CD4-positive, alpha-beta T cell treated with Interferon gamma for 1 hour (primary cell): ENCODE measurements around the gene DNAH17.

Source experiments
- DNase-seq: peaks from one replicate; pipeline ENCODE4 v3.0.0-alpha.2; 2020

DNAH17 gene

GRCh38 chr17:78446833-78447232, 130.4 kb downstream of the DNAH17 start:
- no peak for DNase-seq

GRCh38 chr17:78444392-78444791, 132.8 kb downstream of the DNAH17 start:
- no peak for DNase-seq

DNA sequence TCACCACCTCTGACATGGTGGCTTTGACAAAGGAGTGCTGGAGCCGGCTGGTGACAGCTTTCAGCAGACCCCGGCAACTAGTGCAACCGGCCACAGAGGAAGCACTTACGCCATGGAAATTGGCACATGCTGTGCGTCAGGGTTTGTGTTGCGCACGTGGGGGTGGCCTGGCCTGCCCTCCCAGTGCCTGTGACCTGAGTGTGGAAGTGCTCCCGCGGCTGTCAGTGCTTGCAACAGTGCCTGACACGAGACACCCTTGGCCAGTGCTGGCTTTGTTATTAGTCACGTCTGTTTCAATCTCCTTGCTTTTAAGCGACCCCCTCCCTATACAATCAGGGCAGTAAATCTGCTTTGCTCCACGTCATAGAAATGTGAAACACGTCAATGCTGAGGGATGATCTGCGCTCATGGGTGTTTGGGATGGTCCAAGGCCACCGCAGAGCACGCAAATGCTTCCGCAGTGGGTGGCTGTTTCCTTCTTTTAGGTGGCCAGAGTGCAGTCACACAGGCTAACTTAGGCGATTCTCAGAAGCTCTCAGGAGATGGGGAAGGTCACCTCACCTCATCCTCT, 134.5 kb downstream of the DNAH17 start:
- DNase-seq = peak; percentile 86

DNA sequence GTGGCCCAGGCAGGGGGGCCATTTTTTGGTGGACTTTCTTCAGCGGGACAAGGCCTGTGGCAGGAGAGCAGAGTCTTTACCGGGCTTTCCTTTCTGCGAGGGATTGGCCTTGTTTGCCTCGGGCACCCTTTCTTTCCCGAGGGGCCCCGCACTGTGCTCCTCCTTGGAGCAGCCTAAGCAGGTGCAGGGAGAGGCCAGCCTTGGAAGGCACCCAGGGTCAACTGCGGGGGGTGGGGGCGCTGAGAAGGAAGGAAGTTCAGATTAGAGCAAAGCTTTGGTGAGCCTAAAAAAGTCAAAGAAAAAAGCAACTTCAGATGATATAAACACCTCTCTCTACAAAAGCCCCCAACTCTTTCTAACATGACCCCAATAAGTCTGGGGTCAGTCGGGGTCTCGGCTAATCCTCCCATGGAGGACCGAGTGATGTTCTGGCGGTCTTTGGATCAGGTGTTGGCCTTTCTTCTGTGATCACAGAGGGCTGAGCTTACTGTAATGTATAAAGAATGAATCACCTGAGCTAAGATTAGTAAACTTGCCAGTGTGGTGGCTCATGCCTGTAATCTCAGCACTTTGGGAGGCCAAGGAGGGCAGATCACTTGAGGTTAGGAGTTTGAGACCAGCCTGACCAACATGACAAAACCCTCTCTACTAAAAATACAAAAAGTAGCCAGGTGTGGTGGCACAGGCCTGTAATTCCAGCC, 135.8 kb downstream of the DNAH17 start:
- no peak for DNase-seq

GRCh38 chr17:78438694-78439325, 138.4 kb downstream of the DNAH17 start:
- no peak for DNase-seq

GRCh38 chr17:78438271-78438691, 138.9 kb downstream of the DNAH17 start:
- DNase-seq = no peak

DNA sequence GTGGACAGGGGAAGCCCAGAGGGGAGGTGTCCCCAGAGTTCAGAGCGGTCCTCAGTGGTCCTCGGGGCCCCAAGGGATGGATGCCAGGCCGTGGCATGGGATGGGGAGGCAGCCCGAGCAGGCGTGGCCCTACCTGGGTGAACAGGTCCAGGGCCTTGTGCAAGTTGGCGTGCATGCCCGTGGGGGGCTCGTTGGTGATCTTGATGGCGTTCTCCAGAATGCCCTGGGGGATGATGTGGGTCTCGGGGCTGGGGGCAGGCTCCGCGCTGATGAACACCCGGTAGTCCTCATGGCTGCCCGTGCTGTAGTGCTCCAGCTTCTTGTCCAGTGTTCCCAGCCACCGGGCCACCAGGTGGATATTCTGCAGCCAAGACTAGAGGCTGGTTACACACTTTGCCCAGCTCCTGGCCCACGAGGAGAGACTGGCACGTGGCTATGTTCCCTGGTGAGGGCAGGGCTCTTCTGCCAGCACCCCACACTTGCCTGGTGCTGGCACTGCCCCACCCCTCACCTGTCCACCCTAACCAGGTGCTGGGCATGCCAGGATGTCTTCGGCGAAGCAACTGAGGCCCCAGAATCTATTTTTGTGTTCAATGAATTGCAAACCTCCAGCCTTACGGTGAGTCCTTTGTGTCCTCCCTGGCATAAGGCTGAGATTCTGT, 139.6 kb downstream of the DNAH17 start:
- DNase-seq = no peak

DNA sequence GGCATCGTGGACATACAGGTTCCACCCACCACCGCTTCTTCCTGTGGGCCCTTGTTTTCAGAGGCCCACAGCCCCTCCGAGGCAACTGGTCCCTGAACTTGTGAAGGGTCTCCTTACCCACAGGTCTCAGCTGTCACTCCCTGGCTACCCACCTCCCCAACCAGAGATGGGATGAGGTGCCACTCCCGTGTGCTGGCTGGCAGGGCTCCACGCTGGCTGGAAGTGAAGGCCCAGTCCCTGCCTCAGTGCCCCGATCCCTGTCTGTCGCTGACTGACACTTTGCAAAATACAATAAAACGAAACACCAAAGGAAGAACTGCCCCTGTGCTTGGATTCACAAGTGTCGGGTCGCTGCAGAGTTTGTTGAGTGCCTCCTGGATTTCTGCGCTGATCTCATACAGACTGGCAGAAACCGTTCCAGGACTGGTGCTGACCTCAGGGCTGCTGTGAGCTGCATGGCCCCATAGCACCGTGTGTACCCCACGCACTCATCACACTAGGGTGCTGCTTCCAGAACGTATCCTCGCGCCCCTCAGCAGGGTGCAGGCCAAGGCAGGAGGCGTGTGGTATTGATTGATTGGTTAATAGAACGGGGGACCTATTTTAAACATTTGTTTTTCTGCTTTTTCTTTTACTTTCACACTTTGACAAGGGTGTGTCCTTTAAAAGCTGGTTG, 141.7 kb downstream of the DNAH17 start:
- no peak for DNase-seq

- no peak for DNase-seq
Measured at GRCh38 chr17:78434455-78435329, 142.5 kb downstream of the DNAH17 start.

DNA sequence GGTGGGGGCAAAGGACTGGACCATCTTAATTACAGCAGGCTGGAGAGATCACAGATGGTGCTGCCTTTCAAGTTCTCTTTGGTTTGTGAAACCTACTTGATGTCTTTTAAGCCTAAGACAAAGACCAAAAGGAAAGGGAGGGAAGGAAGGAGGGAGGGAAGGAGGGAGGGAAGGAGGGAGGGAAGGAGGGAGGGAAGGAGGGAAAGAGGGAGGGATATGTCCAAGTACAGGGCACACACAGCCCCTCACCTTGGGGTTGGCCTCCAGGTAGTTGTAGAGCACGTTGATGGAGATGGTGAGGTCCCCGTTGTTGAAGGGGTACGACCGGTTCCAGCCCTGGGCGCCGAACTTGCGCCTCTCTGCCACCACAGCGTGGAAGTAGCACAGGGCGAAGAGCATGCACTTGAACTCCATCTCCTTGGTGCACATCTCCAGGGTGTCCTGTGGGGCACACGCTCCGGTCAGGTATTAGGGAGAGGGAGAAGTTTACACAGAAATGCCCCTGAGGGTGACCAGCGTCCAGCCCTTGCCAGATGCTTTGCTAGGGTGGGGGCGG, 143.3 kb downstream of the DNAH17 start:
- DNase-seq = no peak

- no peak for DNase-seq
Measured at GRCh38 chr17:78433013-78433727, 144.0 kb downstream of the DNAH17 start.

GRCh38 chr17:78432226-78433012, 144.8 kb downstream of the DNAH17 start:
- no peak for DNase-seq

DNA sequence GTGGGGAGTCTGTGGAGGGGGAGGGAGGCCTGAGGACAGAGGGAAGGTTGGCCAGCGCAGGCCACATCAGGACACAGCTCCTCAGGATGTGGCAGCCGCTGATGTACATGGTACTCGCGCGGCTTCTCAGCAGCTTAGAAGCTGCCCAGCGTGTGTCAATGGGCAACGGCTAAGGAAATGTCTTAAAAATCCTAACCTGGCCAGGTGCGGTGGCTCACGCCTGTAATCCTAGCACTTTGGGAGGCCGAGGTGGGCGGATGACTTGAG, 145.6 kb downstream of the DNAH17 start:
- DNase-seq = no peak

DNA sequence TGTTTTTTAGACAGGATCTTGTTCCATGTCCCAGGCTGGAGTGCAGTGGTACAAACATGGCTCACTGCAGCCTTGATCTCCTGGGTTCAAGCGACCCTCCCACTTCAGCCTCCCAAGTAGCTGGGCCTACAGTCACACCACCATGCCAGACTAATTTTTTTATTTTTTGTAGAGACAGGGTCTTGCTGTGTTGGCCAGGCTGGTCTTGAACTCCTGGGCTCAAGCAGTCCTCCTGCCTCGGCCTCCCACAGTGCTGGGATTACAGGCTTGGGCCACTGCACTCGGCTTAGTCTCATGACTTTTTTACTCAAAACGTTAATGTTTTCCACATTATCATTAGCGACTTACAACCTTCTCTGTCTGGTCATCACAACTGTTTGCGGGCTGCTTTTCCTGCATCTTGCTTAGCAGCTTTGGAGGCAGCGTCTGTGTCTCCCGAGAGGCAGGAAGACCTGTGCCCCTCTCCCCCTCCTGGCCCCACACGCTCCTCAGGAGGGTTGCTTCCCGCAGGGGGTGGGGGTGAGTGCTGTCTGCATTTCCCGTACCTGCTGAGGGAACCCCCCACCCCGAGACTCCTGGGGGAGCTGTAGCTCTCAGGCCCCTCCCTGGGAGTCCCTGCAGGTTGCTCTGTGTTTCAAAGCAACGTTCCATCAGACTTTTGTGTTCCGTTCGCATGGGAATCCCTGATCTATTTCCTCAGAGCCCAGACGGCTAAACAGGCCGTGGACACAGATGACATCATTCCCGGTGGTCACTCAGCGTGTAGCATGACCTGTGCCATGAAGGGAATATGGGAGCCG, 146.1 kb downstream of the DNAH17 start:
- DNase-seq = no peak

- no peak for DNase-seq
Measured at GRCh38 chr17:78429618-78429995, 147.6 kb downstream of the DNAH17 start.

GRCh38 chr17:78428836-78429617, 148.2 kb downstream of the DNAH17 start:
- DNase-seq = no peak

GRCh38 chr17:78428025-78428575, 149.1 kb downstream of the DNAH17 start:
- DNase-seq = no peak

GRCh38 chr17:78427140-78427539, 150.1 kb downstream of the DNAH17 start:
- no peak for DNase-seq
